GM10248 (cell line): ENCODE data around the gene TUG1.

Experiments
- CTCF ChIA-PET: fragments of 300-600 bp; sonication (Branson Sonifier 250); formaldehyde crosslinking; extraction: SDS; loops from one replicate; lab custom pipeline; 2021; ENCODE audit warnings: antibody characterized with exemption; lab: Yijun Ruan, JAX
- POLR2A ChIA-PET: fragments of 350-650 bp; sonication (Branson Sonifier 250); formaldehyde crosslinking; extraction: SDS; loops from one replicate; lab custom pipeline; 2020; ENCODE audit warnings: antibody characterized with exemption; lab: Yijun Ruan, JAX
- DNase-seq: peaks from one replicate; pipeline ENCODE4 v3.0.0; 2012; ENCODE audit errors: extremely low spot score
- TF ChIP-seq, protein P1 (sequence below): IDR thresholded peaks from 2 replicates; pipeline ENCODE4 v1.5.1; 2012; ENCODE audit warnings: mild to moderate bottlenecking, low read depth; ENCODE audit errors: extremely low read depth, missing control alignments, control extremely low read depth

The TUG1 gene

DNA sequence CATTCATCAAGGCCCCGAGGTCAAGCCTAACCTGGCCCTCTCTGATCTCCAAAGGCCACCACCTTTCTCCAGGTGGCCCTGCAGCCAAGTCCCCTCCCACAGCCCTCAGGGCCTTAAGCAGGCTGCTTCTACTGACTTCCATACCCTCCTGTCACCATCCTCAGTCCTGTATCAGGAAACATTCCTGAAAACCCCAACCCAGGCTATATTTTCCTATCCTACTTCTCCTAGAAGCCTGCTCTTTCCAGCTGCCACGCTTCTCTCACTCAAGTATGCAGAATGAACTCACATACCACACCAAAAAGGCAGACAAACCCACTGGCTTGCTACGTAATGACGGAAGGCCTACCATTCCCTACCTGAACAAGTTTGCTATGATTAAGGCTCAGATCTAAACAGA, 24.1 kb upstream of the TUG1 start:
- DNase-seq = no peak
- TF ChIP-seq, protein P1, sequence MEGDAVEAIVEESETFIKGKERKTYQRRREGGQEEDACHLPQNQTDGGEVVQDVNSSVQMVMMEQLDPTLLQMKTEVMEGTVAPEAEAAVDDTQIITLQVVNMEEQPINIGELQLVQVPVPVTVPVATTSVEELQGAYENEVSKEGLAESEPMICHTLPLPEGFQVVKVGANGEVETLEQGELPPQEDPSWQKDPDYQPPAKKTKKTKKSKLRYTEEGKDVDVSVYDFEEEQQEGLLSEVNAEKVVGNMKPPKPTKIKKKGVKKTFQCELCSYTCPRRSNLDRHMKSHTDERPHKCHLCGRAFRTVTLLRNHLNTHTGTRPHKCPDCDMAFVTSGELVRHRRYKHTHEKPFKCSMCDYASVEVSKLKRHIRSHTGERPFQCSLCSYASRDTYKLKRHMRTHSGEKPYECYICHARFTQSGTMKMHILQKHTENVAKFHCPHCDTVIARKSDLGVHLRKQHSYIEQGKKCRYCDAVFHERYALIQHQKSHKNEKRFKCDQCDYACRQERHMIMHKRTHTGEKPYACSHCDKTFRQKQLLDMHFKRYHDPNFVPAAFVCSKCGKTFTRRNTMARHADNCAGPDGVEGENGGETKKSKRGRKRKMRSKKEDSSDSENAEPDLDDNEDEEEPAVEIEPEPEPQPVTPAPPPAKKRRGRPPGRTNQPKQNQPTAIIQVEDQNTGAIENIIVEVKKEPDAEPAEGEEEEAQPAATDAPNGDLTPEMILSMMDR = no peak
- ChIA-PET POLR2A (no interaction called here), CTCF (interaction anchor here (0.9 to 2.8 kb wide), 2 partner anchors 13 to 141 kb away, joined by 3 to 20 read pairs; no protein-coding TSS in a partner anchor)

DNA sequence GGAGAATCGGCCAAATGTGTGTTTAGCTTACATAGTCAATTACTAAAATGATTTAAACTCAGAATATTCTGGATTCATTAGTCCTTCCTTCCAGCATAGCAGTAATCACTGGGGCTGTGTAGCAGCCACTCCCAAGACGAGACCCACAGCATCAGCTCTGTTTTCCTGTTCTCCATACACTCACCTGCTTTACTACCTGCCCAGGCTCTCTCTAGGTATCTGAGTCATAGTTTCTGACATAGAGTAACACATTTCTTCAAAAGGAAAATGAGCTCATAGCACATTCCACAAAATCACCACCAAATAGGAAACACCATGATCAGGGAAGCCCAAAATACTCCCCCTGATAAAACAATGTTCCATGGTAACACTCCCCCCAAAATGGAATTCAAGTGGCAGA, 23.4 kb upstream of the TUG1 start:
- TF ChIP-seq, protein P1 = no peak
- no peak for DNase-seq
- POLR2A ChIA-PET = no interaction called here
- CTCF ChIA-PET = interaction anchor here (0.9 to 2.8 kb wide), 6 partner anchors 13 to 267 kb away, joined by 3 to 20 read pairs (median 4); partner anchors contain the start of gene LIMK2

DNA sequence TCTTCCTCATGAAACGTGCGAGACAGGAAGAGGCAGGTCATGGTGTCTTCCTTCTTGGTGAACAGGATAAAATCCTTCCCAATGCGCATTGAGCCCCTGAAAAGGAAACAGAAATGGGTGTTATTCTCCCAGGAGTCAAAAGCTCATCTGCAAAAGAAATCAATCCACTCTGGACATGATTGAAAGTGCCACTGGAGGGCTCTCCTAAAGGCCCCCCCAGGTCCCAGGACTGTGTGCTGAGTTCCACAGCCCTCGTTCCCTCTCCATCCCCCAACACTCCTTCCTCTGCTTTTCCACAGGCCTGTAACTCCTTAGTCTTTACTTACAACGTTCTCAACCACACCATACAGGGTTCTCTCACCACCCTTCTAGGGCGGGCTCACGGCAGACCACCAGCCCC, 22.7 kb upstream of the TUG1 start:
- POLR2A ChIA-PET = no interaction called here
- TF ChIP-seq, protein P1 = no peak
- CTCF ChIA-PET = interaction anchor here (0.9 to 2.8 kb wide), 6 partner anchors 19 to 266 kb away, joined by 3 to 20 read pairs (median 4); partner anchors contain the start of gene LIMK2

DNA sequence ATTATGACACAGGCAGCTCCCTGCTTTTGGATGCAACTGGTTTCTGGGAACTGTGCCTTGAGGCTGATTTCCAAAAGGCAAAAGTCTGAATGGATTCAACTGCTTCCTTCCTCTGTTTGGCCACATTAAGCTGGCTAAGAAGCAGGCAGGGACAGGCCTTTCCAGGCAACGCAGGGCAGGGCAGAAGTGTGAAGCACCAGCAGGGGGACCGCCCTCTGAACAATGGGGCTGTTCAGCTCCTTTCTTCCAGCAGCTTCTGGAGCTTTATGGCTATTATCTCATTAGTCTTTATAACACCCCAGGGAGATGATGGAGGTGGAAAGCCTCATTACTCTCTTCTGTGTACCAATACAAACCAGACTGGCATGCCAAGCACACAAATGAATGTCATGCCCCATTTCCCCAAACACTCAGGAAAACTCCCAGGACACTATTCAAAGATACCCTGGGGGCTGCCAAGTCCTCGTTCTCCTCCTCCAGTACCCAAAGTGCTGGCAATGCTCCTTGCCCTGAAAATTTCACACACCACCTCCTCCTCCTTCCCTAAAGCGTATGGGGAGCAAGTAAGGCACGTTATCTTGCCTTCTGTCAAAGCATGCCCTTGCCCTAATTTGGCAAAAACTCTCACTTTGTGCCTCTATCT, 21.8 kb upstream of the TUG1 start:
- no peak for DNase-seq
- TF ChIP-seq, protein P1 = no peak
- POLR2A ChIA-PET = no interaction called here
- CTCF ChIA-PET = interaction anchor here (0.8 to 2.8 kb wide), 5 partner anchors 25 to 202 kb away, joined by 3 to 20 read pairs (median 3); partner anchors contain the start of gene SMTN

More for the DNA sequence above, 22.7 kb upstream of the TUG1 start:
- DNase-seq = no peak

DNA sequence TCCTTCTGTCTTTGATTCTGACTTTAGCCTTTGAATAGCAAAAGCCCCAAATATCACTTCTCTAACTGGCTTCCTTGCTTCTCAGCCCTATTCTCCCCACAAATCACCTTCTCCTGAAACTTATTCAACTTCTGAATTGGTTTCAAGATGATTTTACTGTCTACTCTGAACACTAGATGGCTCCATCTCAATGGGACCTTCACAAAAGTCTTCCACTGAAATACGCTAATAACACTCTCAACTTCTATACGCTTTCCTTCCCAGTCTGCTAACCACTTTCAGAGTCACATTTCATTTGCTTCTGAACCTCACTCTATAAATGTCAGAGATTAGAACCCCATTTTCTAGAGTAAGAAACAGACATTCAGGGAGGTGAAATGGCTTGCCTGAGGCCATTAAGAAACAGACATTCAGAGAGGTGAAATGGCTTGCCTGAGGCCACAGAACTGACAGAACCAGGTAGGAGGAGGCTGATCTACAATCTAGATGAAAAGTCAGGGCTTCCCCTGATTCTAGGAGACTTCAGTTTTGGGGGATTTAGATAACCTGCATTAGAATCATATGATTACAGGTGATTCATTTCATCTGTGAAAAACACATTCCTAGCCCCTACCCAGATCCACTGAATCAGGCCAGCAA, 21.1 kb upstream of the TUG1 start:
- TF ChIP-seq, protein P1 = peak; percentile 48
- ChIA-PET POLR2A (no interaction called here), CTCF (interaction anchor here (1.0 to 2.8 kb wide), 6 partner anchors 28 to 202 kb away, joined by 3 to 20 read pairs (median 3); no protein-coding TSS in a partner anchor)
- DNase-seq = no peak

DNA sequence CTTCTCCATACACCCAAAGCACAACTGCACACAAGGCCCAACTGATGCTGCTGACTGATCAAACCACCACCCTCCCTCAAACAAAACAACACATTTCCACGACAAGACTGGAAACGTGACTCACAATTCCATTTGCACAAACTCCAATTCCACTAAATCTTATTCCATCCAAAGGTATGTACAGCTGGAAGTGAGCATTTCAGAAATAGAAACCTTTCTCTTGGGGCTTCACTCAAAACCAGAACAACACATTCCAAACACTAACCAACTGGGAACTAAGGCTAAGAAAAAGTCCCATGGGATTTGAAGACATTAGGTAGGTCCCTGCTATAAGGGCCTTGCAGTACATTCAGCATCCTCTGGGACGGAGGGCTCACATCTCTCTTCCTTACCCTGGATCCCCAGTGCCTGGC, 20.1 kb upstream of the TUG1 start:
- POLR2A ChIA-PET = no interaction called here
- DNase-seq = no peak
- CTCF ChIA-PET = interaction anchor here (1.0 to 2.0 kb wide), 4 partner anchors 27 to 282 kb away, joined by 3 to 10 read pairs (median 4); no protein-coding TSS in a partner anchor
- TF ChIP-seq, protein P1 = no peak
